ENCODE results near the gene TMC2.

TMC2 gene

GRCh38 chr20:2626853-2627541, 90.6 kb downstream of the TMC2 start:
- no peak for DNase-seq

DNA sequence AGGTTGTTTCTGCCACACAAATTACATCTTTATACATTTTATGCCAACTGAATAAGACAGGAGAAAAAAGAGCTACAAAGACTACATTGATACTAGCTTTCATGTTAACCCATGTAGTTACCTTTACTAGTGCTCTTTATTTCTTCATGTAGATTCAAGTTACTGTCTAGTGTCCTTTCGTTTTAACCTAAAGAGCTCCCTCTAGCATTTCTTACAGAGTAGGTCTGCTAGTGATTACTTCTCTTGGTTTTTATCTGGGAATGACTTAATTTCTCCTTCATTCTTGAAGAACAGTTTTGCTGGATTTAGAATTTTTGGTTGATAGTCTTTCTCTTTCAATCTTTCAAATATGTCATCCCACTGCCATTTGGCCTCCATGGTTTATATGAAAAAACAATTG, 94.9 kb downstream of the TMC2 start:
- no peak for DNase-seq

- no peak for DNase-seq
These were observed 97.0 kb downstream of the TMC2 start for GRCh38 chr20:2633381-2633780.

DNA sequence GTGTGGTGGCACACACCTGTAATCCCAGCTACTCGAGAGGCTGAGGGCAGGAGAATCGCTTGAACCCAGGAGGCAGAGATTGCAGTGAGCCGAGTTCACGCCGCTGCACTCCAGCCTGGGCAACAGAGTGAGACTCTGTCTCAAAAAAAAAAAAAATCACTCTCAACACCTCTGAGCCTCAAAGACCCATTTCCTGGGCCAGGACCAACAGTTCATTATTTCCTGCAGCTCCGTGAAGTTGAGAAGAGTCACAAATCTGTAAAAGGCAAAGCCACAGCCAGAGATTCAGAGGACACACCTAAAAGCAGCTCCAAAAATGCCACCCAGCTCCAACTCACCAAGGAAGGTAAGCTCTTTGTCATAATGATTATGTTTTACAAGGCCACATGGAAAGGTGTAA, 100.9 kb downstream of the TMC2 start:
- no peak for DNase-seq

DNA sequence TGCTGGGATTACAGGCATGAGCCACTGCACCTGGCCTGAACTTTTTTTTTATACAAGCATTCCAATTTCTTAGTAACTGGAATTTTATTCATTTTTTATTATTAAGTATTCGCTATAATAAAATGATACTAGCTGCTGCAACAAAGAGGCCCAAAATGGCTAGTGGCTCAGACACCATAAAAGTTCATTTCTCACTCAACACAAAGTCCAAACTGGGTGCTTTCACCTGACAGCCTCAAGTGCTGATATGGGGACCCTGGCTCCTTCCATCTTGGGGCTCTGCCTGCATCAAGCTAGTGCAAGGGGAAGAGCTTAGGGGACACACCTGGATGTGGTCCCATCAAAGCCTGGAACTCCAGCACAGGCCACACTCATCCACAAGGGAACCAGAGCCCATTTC, 103.9 kb downstream of the TMC2 start:
- no peak for DNase-seq

- DNase-seq, result no peak
These were observed 104.5 kb downstream of the TMC2 start for GRCh38 chr20:2640899-2641298.

DNA sequence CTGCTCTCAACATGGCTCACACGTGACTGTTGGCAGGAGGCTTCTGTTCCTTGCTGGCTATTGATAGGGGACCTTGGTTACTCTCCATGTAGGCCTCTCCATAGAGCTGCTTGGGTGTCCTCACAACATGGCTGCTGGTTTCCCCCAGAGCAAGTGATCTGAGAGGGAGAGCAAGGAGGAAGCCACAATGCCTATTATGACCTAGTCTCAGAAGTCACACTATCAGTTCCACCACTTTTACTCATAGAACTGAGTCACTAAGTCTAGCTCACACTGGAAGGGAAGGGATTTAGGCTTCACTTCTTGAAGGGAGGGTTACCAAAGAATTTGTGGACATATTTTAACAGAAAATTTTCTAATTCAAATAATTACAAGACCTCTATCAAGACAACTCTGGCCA, 107.3 kb downstream of the TMC2 start:
- DNase-seq, result no peak

DNA sequence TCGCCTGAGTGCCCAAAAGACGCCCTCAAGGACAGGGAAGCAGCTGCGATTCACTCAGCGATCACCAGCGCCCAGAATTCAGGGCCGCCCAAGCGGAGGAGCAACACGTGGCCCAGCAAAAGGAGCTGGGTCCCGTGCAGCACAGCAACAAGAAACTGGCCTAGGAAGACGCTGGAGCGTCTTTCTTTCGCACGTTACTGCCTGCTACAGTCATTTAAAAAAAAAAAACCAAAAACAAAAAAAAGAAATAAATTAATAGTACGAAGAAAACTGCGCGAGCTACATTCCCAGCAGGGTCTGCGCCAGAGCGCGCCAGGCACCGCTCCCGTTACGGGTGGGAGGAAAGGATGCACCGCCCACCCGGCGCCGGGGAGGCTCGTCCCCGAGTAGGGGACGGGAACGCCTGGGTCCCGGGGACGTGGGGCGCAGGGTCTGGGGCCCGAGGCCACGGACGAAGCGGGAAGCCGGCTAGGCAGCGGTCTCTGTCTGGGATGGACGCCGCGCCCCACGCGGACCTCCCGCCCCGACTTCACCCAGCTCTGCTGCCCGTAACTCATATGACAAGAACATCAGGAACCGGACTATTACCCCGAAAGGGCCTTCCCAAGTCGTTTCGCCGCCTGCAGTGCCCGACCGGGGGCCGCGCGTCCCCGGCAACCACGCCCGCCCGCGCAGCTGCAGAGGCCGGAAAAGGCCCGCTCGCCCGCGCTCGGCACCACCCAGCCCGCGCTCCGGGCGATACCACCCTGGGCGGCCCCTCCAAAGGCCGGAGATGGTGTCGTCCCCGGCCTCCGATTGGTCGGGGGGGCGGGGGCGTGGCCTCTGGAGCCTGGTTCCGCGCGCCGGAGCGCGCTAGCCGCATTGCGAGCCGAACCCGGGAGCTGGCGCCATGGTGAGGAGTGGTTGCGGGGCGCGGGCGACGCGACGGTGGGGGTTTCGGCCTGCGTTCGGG, 115.7 kb downstream of the TMC2 start, which contains the start of gene NOP56:
Gene NOP56 (plus strand): TSS at position 861 of the 952 bp plus-strand sequence. CDS start 29 bp downstream, at position 890.
- DNase-seq, result peak; percentile 99

GRCh38 chr20:2652724-2653555, 116.6 kb downstream of the TMC2 start:
- DNase-seq, result no peak

GRCh38 chr20:2653556-2654383, 117.4 kb downstream of the TMC2 start:
- DNase-seq, result no peak

GRCh38 chr20:2654384-2654822, 118.0 kb downstream of the TMC2 start:
- DNase-seq, result no peak

- no peak for DNase-seq
These were observed 118.5 kb downstream of the TMC2 start for GRCh38 chr20:2654831-2655230.

- DNase-seq, result no peak
These were observed 119.2 kb downstream of the TMC2 start for GRCh38 chr20:2655331-2656116.

DNA sequence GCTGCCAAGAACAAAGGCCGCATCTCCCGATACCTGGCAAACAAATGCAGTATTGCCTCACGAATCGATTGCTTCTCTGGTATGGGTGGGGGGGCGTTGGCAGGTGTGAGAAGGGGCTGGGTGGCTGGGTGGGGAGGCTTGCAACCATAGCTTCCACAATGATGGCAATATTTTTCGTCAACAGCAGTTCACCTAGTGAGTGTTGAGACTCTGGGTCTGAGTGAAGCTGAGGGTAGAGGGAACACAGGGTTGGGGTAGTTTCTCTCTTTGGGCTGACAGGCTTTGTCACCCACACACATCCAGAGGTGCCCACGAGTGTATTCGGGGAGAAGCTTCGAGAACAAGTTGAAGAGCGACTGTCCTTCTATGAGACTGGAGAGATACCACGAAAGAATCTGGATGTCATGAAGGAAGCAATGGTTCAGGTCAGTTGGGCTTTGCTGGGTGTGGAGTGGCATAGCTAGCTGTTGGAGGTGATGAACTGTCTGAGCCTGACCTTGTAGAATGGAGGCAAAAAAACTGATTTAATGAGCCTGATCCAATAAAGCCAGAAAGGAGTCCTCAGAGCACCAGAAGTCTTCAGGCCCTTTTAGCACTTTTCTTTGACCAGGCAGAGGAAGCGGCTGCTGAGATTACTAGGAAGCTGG, 120.2 kb downstream of the TMC2 start:
- DNase-seq, result no peak

DNA sequence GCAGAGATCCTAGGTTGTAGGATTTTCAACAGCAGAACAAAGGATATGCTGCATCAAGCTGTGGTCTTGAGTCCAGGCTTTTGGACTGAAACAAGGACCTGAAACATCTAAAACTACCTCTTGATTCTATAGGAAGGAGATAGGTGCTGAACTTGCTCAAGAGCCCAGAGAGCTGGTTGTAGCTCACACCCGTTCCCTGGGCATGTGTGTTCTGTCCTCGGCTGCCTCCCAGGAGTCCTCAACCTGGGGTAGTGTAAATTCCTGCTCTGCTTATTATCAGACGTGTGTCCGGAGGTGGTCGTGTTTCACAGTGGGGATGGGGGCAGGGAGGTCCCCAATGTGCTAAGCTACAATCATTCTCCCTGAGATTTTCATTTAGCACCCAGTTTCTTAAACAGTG, 120.9 kb downstream of the TMC2 start:
- no peak for DNase-seq

DNA sequence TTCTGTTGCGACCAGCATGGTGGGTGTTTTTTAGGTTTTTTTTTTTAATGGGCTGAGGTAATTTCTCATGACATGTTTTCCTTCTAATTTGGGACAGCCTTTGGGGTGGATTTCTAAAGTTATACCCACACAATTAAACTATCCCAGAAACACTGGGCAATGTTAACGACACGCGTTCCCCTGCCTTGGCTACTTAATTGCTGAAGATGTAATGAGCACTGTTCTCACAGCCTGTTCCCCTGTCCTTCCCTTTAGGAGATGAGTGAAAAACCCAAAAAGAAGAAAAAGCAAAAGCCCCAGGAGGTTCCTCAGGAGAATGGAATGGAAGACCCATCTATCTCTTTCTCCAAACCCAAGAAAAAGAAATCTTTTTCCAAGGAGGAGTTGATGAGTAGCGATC, 121.3 kb downstream of the TMC2 start:
- no peak for DNase-seq

GRCh38 chr20:2658414-2659354, 122.3 kb downstream of the TMC2 start:
- no peak for DNase-seq

DNA sequence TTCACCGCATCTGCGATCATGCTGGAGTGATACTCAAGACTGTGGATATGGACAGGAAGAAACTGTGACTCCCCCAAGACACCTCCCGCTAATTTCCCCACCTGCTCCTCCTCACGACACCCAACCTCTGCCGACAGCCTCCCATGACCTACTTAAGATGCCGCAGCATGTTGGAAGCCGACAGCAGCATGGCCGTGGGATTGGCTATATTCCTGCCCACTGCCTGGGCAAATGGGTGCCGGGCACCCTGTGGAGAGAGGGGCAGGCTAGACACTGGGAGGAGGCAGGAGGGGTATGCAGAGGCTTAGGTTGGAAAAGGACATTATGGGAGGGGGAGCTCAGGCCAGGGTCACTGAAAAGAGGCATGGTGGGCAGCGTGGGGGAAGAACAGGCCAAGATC, 123.2 kb downstream of the TMC2 start:
- no peak for DNase-seq

GRCh38 chr20:2663364-2663886, 127.1 kb downstream of the TMC2 start:
- DNase-seq, result no peak

Data from activated T-cell treated with anti-CD3 and anti-CD28 coated beads, Interleukin-2, amount 50 U/mL, for 1 hour (primary cell).